NCI-H2171 (cell line): Measurements from ENCODE around the gene ZNF106.

ENCODE experiments used
- DNase-seq: peaks from one replicate; lab custom pipeline; 2025; lab: John Stamatoyannopoulos, UW

Gene ZNF106

GRCh38 chr15:42490671-42491538 is at the start of gene ZNF106:
Gene ZNF106, minus strand, starts transcription at chr15:42491141. Its CDS starts 18,852 bp downstream, at chr15:42472289.
- DNase-seq: peak; percentile 90

- no peak for DNase-seq
Measured at GRCh38 chr15:42533246-42533645, 42.3 kb upstream of the ZNF106 start.

- no peak for DNase-seq
Measured at GRCh38 chr15:42528970-42529369, 38.0 kb upstream of the ZNF106 start.

GRCh38 chr15:42523331-42523730 is 32.4 kb upstream of the ZNF106 start:
- no peak for DNase-seq

GRCh38 chr15:42511007-42511391 is 20.1 kb upstream of the ZNF106 start:
- DNase-seq: no peak

- no peak for DNase-seq
Measured at GRCh38 chr15:42510258-42511006, 19.5 kb upstream of the ZNF106 start.

- DNase-seq: no peak
Measured at GRCh38 chr15:42508263-42508690, 17.3 kb upstream of the ZNF106 start.

GRCh38 chr15:42507514-42507913 is 16.6 kb upstream of the ZNF106 start:
- DNase-seq: no peak

- DNase-seq: no peak
Measured at GRCh38 chr15:42504631-42505030, 13.7 kb upstream of the ZNF106 start.

GRCh38 chr15:42503825-42504224 is 12.9 kb upstream of the ZNF106 start:
- no peak for DNase-seq

- DNase-seq: no peak
Measured at GRCh38 chr15:42502477-42502876, 11.5 kb upstream of the ZNF106 start.

GRCh38 chr15:42499858-42500609 is 9.1 kb upstream of the ZNF106 start:
- DNase-seq: no peak

- DNase-seq: no peak
Measured at GRCh38 chr15:42498212-42499068, 7.5 kb upstream of the ZNF106 start.

GRCh38 chr15:42495361-42496212 is 4.6 kb upstream of the ZNF106 start, which contains the start of gene SNAP23:
Gene SNAP23, plus strand, starts transcription at chr15:42495634. Its CDS starts 16,213 bp downstream, at chr15:42511847.
- peak; percentile 67 for DNase-seq

GRCh38 chr15:42494998-42495360 is 4.0 kb upstream of the ZNF106 start:
- no peak for DNase-seq

- DNase-seq: no peak
Measured at GRCh38 chr15:42493679-42494078, 2.7 kb upstream of the ZNF106 start.

- no peak for DNase-seq
Measured at GRCh38 chr15:42491539-42492225, 741 bp upstream of the ZNF106 start.

GRCh38 chr15:42490291-42490670 is 660 bp downstream of the ZNF106 start:
- DNase-seq: no peak

GRCh38 chr15:42483677-42484076 is 7.3 kb downstream of the ZNF106 start:
- DNase-seq: no peak

GRCh38 chr15:42482701-42483100 is 8.2 kb downstream of the ZNF106 start:
- DNase-seq: no peak
